Nephron progenitor cell (in vitro differentiated cells): ENCODE results near the gene PRKAG1.
"Not testable (repeated sequence)": the region's sequence is repeated elsewhere in the genome, so short reads cannot be mapped to it uniquely, and the experiment has no call there.

ENCODE experiments used
- DNase-seq: peaks from one replicate; pipeline ENCODE4 v3.0.0; 2021
- H3K27ac Mint-ChIP-seq: 2 replicates; pipeline ENCODE4 v1.8.0; 2021; ENCODE audit warnings: mild to moderate bottlenecking, moderate library complexity, mixed read lengths
- H3K27me3 Mint-ChIP-seq: 2 replicates; pipeline ENCODE4 v1.8.0; 2021; ENCODE audit warnings: mild to moderate bottlenecking, low read depth, mixed read lengths; ENCODE audit not compliant: poor library complexity
- H3K36me3 Mint-ChIP-seq: 2 replicates; pipeline ENCODE4 v1.8.0; 2021; ENCODE audit warnings: low read depth, mixed read lengths
- H3K4me1 Mint-ChIP-seq: 2 replicates; pipeline ENCODE4 v1.8.0; 2021; ENCODE audit warnings: mixed read lengths
- H3K4me3 Mint-ChIP-seq: 2 replicates; pipeline ENCODE4 v1.8.0; 2021; ENCODE audit warnings: mild to moderate bottlenecking, moderate library complexity, mixed read lengths
- H3K9me3 Mint-ChIP-seq: 2 replicates; pipeline ENCODE4 v1.8.0; 2021; ENCODE audit warnings: mild to moderate bottlenecking, moderate library complexity, mixed read lengths
- CTCF ChIP-seq: fragments of 200-600 bp; sonication (generic); IDR thresholded peaks from 2 replicates; pipeline ENCODE4 v1.5.0; 2021; ENCODE audit warnings: antibody characterized with exemption

PRKAG1 gene

GRCh38 chr12:49018261-49019119 is at the start of gene PRKAG1:
Gene PRKAG1 (minus strand): TSS chr12:49018776. CDS start chr12:49018740, 36 bp downstream.
- Mint-ChIP-seq H3K9me3 (no peaks in the 10 kb centered on the region), H3K36me3 (peaks cover 28% of the 10 kb centered on the region), H3K4me1 (peaks cover 34% of the 10 kb centered on the region), H3K27ac (peak within 1 kb of the TSS; percentile 98), H3K4me3 (peak within 1 kb of the TSS; percentile 92), H3K27me3 (peaks cover 3% of the 10 kb centered on the region)
- peak; percentile 94 for DNase-seq
- TF ChIP-seq CTCF, result peak; percentile 41

DNA sequence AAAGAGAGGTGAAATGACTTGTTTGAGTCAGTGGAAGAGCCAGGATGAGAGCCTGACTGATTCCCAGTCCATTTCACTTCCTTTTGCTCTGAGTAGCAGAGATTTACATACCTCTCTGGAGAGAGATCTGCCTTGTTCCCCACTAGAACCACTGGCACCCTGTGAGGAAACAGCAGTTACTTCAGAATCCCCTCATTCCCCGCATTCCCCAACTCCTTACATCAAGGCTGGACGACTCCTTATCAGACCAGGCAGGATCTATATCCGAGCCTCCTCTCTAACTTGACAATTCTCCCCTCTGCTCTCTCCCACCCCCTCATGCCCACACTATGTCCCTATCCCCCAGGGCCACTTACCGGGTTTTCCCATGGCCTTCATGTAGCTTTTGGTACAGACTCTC is 47.5 kb upstream of the PRKAG1 start:
- Mint-ChIP-seq H3K36me3 (no peaks in the 10 kb centered on the region), H3K27me3 (peaks cover 11% of the 10 kb centered on the region), H3K27ac (no peak overlapping the region), H3K9me3 (no peaks in the 10 kb centered on the region), H3K4me3 (no peak overlapping the region), H3K4me1 (peaks cover 29% of the 10 kb centered on the region)
- no peak for TF ChIP-seq CTCF
- no peak for DNase-seq

DNA sequence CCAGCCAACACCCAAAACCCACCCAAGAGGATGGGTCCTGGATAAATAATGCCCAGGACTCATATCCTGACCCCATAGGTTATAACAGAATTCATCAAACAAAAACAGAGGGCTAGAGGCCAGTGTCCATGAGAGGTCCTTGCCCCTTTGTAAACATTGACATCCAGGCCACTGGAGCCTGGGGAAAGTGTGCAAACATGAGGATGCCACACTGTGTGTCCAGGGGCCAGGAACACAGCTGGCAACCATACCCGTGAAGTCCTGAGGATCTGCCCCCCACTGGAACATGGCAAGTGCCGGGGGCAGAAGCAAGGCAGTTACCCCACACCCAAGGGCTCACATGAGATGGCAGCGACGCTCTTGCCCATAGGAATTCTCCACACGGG is 46.2 kb upstream of the PRKAG1 start:
- no peak for DNase-seq

GRCh38 chr12:49061916-49062315 is 43.3 kb upstream of the PRKAG1 start:
- not testable (repeated sequence) for DNase-seq, H3K27me3 Mint-ChIP-seq, H3K9me3 Mint-ChIP-seq, H3K27ac Mint-ChIP-seq, H3K36me3 Mint-ChIP-seq
- Mint-ChIP-seq H3K4me1 (peaks cover 37% of the 10 kb centered on the region), H3K4me3 (peak overlapping the region; percentile 94)

More for the DNA sequence above, 46.2 kb upstream of the PRKAG1 start:
- Mint-ChIP-seq H3K36me3 (no peaks in the 10 kb centered on the region), H3K27me3 (peaks cover 11% of the 10 kb centered on the region), H3K27ac (no peak overlapping the region), H3K4me3 (no peak overlapping the region), H3K9me3 (no peaks in the 10 kb centered on the region), H3K4me1 (peaks cover 26% of the 10 kb centered on the region)
- TF ChIP-seq CTCF, result no peak

DNA sequence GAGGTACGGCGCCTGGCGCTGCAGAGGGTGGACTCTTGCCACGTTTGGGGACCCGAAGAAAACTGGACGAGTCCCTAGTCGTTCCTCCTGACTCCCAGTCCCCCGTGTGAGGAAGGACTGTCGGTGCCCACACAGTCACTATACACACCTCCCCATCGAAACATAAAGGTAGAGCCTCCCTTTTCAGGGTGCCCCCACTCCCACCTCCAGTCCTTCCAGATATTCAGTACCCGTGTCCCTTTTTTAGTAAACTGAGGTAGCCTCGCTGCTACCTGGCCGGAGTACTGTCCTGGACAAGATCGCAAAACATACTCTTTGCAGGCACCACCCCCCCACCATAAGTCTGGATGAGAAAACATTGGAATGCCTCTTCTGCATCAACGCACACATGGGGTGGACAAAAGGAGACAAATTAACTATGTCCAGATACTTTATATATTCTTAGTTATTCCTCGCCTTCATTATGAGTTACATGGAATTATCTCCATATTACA is 42.6 kb upstream of the PRKAG1 start:
- H3K9me3 Mint-ChIP-seq, result no peaks in the 10 kb centered on the region
- peak overlapping the region; percentile 94 for H3K4me3 Mint-ChIP-seq
- H3K27me3 Mint-ChIP-seq, result no peaks in the 10 kb centered on the region
- DNase-seq, result peak; percentile 13
- H3K4me1 Mint-ChIP-seq, result peaks cover 44% of the 10 kb centered on the region
- no peak for TF ChIP-seq CTCF
- H3K36me3 Mint-ChIP-seq, result no peaks in the 10 kb centered on the region
- H3K27ac Mint-ChIP-seq, result peak overlapping the region; percentile 98

- Mint-ChIP-seq H3K4me1 (peaks cover 51% of the 10 kb centered on the region), H3K27ac (peak within 1 kb of the TSS; percentile 98), H3K9me3 (no peaks in the 10 kb centered on the region), H3K4me3 (peak within 1 kb of the TSS; percentile 96), H3K36me3 (peaks cover 6% of the 10 kb centered on the region), H3K27me3 (no peaks in the 10 kb centered on the region)
- TF ChIP-seq CTCF, result no peak
- DNase-seq, result peak; percentile 91
These were observed 41.9 kb upstream of the PRKAG1 start, which contains the start of gene KMT2D for GRCh38 chr12:49060237-49061156. Gene KMT2D (minus strand): TSS chr12:49060794. CDS start chr12:49055324, 5,470 bp downstream.
